K562 (cell line): ENCODE results near the gene SH3PXD2B. TPM values are rescaled to one million over a fixed set of nuclear protein-coding genes. Genes with fewer than 3 reads are reported as not detected.

ENCODE experiments used
- ATAC-seq: fragments of 200-7000 bp; cut with Tn5 transposase; 3 replicates; pipeline ENCODE4 v1.9.1; 2020; ENCODE audit warnings: moderate library complexity
- BruUV-seq: library from RNA; stranded (reverse); fragments of 400-500 nt; replicated peaks from 2 replicates; lab custom pipeline; 2021; lab: Mats Ljungman, UMichigan
- CTCF ChIA-PET: fragments of 300-600 bp; formaldehyde crosslinking; extraction: SDS; loops from one replicate; lab custom pipeline; 2021; ENCODE audit warnings: low intra/inter-chr PET ratio; lab: Yijun Ruan, JAX
- POLR2A ChIA-PET: fragments of 300-600, 350-650 bp; sonication (Branson Sonifier 250); formaldehyde crosslinking; extraction: SDS; loops from one replicate; lab custom pipeline; 2021; ENCODE audit warnings: antibody characterized with exemption, inconsistent platforms; lab: Yijun Ruan, JAX
- DNase-seq, 4 experiments: peaks; one replicate each; pipeline versions ENCODE4 v3.0.0 to v3.0.0-alpha.2; 2011 to 2018; ENCODE audit warnings: low spot score in 3 of 4, mixed read lengths in 3 of 4; ENCODE audit errors: extremely low read depth in 1 of 4
- FAIRE-seq: peaks from 2 replicates; lab custom pipeline; 2011; peaks lifted over from hg19 to GRCh38; lab: Jason Lieb, UNC
- H2AFZ ChIP-seq: 2 replicates; pipeline ENCODE4 v1.6.0; 2011; ENCODE audit warnings: low read depth, low read length, control low read depth, inconsistent platforms
- H3K27ac ChIP-seq: fragments of 200-600 bp; 3 replicates; pipeline ENCODE4 v1.8.0; 2011; ENCODE audit warnings: low read depth, mild to moderate bottlenecking, control low read depth, inconsistent platforms, low read length, moderate library complexity, mixed read lengths; ENCODE audit errors: extremely low read depth
- H3K27me3 ChIP-seq, 2 experiments: fragments of 300-600 bp in 1 of 2; 2 replicates in 1 of 2; 3 replicates in 1 of 2; pipeline versions ENCODE4 v1.6.0 to v1.8.0; 2011; ENCODE audit warnings: inconsistent platforms in 2 of 2, low read length in 2 of 2, mild to moderate bottlenecking in 1 of 2, mixed read lengths in 1 of 2, moderate library complexity in 1 of 2; ENCODE audit not compliant: control insufficient read depth in 2 of 2, insufficient read depth in 2 of 2
- H3K36me3 ChIP-seq: fragments of 300-600 bp; 3 replicates; pipeline ENCODE4 v1.8.0; 2011; ENCODE audit warnings: mild to moderate bottlenecking, low read length, inconsistent platforms; ENCODE audit not compliant: control insufficient read depth, insufficient read depth
- H3K4me1 ChIP-seq, 2 experiments: fragments of 200-600 bp in 1 of 2; replicated peaks in 1 of 2; 2 replicates in 1 of 2; 3 replicates in 1 of 2; pipeline versions ENCODE4 v1.5.1 to v1.8.0; 2011; ENCODE audit warnings: inconsistent platforms in 2 of 2, low read length in 2 of 2, mild to moderate bottlenecking in 1 of 2, mixed read lengths in 1 of 2, moderate library complexity in 1 of 2; ENCODE audit not compliant: control insufficient read depth in 2 of 2, insufficient read depth in 2 of 2
- H3K4me2 ChIP-seq: 2 replicates; pipeline ENCODE4 v1.6.1; 2011; ENCODE audit warnings: low read length, control low read depth, inconsistent platforms, mixed read lengths; ENCODE audit not compliant: insufficient read depth
- H3K4me3 ChIP-seq: fragments of 200-600 bp; sonication (generic), shearing (Covaris generic); 2 replicates; pipeline ENCODE4 v1.5.1; 2016; ENCODE audit warnings: control low read depth, inconsistent platforms
- H3K79me2 ChIP-seq: fragments of 200-600 bp; 3 replicates; pipeline ENCODE4 v1.8.0; 2011; ENCODE audit warnings: low read length, inconsistent platforms; ENCODE audit not compliant: control insufficient read depth, insufficient read depth
- H3K9ac ChIP-seq, 2 experiments: 2 replicates each; pipeline versions ENCODE4 v1.6.0 to v1.6.1; 2011; ENCODE audit warnings: low read depth in 2 of 2, low read length in 2 of 2, control low read depth in 1 of 2, inconsistent platforms in 1 of 2, mild to moderate bottlenecking in 1 of 2, mixed read lengths in 1 of 2; ENCODE audit not compliant: insufficient read depth in 1 of 2
- H3K9me1 ChIP-seq: one replicate; pipeline ENCODE4 v1.6.0; 2011; ENCODE audit warnings: inconsistent platforms, mild to moderate bottlenecking, low read length, moderate library complexity; ENCODE audit not compliant: control insufficient read depth, insufficient read depth
- H3K9me3 ChIP-seq: replicated peaks from 2 replicates; pipeline ENCODE4 v1.5.1; 2011; ENCODE audit warnings: low read depth, low read length, inconsistent platforms; ENCODE audit not compliant: control insufficient read depth, insufficient read depth
- H4K20me1 ChIP-seq: replicated peaks from 2 replicates; pipeline ENCODE4 v1.6.1; 2011; ENCODE audit warnings: low read length, inconsistent platforms, mixed read lengths; ENCODE audit not compliant: control insufficient read depth, insufficient read depth
- ATF1 ChIP-seq, 2 experiments: fragments of 450-650 bp in 1 of 2; IDR thresholded peaks; 2 replicates each; pipeline ENCODE4 v1.6.1; 2016; ENCODE audit warnings: missing compliant biosample characterization in 1 of 2, missing genetic modification characterization in 1 of 2
- CC2D1A ChIP-seq: fragments of 450-650 bp; IDR thresholded peaks from 2 replicates; pipeline ENCODE4 v1.6.1; 2017; ENCODE audit warnings: mild to moderate bottlenecking
- HMG20A ChIP-seq: fragments of 450-650 bp; formaldehyde crosslinking; conservative IDR thresholded peaks from 2 replicates; pipeline ENCODE4 v1.4.0; 2020; ENCODE audit warnings: mild to moderate bottlenecking, mixed read lengths
- KDM2B ChIP-seq: fragments of 250-450 bp; sonication (Bioruptor Pico); IDR thresholded peaks from 2 replicates; pipeline ENCODE4 v1.8.0; 2021; ENCODE audit warnings: mild to moderate bottlenecking, moderate library complexity
- NFRKB ChIP-seq: fragments of 450-650 bp; IDR thresholded peaks from 2 replicates; pipeline ENCODE4 v1.6.1; 2016; ENCODE audit warnings: low read depth
- NR3C1 ChIP-seq: sonication (generic); formaldehyde crosslinking; IDR thresholded peaks from 2 replicates; pipeline ENCODE4 v1.8.1; 2022; ENCODE audit warnings: missing genetic modification reagents
- PHB ChIP-seq: fragments of 250-450 bp; sonication (Bioruptor Pico); IDR thresholded peaks from 2 replicates; pipeline ENCODE4 v1.5.0; 2021
- PRPF4 ChIP-seq: fragments of 200-400 bp; formaldehyde crosslinking; IDR thresholded peaks from one replicate; pipeline ENCODE4 v1.6.1; 2017; ENCODE audit warnings: low read length, low read depth, mild to moderate bottlenecking; ENCODE audit not compliant: insufficient read depth, poor library complexity, severe bottlenecking
- SAFB ChIP-seq: fragments of 200-400 bp; formaldehyde crosslinking; IDR thresholded peaks from 2 replicates; pipeline ENCODE4 v1.6.1; 2017; ENCODE audit warnings: low read depth, low read length, borderline replicate concordance
- SLC30A9 ChIP-seq: fragments of 250-450 bp; sonication (Bioruptor Pico); IDR thresholded peaks from 2 replicates; pipeline ENCODE4 v1.8.0; 2022; ENCODE audit warnings: mild to moderate bottlenecking, moderate library complexity
- SRF ChIP-seq, 2 experiments: fragments of 250-450, 450-650 bp in 1 of 2; sonication (Bioruptor Pico) in 1 of 2; sonication (generic) in 1 of 2; formaldehyde crosslinking; IDR thresholded peaks; 2 replicates each; pipeline versions ENCODE4 v1.5.0 to v1.5.1; 2020 to 2022; ENCODE audit warnings: mild to moderate bottlenecking in 1 of 2, missing genetic modification reagents in 1 of 2
- SRSF3 ChIP-seq: fragments of 200-400 bp; formaldehyde crosslinking; IDR thresholded peaks from 2 replicates; pipeline ENCODE4 v1.6.1; 2016; ENCODE audit warnings: mild to moderate bottlenecking, low read length, moderate library complexity; ENCODE audit not compliant: insufficient read depth
- ZFP30 ChIP-seq: fragments of 250-450 bp; sonication (Bioruptor Pico); IDR thresholded peaks from 2 replicates; pipeline ENCODE4 v1.8.0; 2022; ENCODE audit warnings: moderate library complexity, mild to moderate bottlenecking, inconsistent platforms, borderline replicate concordance
- ZNF124 ChIP-seq: sonication (generic); formaldehyde crosslinking; IDR thresholded peaks from 2 replicates; pipeline ENCODE4 v1.8.1; 2022; ENCODE audit warnings: missing genetic modification reagents
- ZNF274 ChIP-seq: IDR thresholded peaks from 2 replicates; pipeline ENCODE4 v1.6.1; 2011; ENCODE audit warnings: low read depth, mild to moderate bottlenecking, low read length, moderate library complexity, borderline replicate concordance
- WGBS: fragments of 100-300 bp; shearing (Covaris generic); methylation state at CpG from one replicate; pipeline ENCODE4 v1.1.6; 2016; ENCODE audit warnings: low coverage, mixed read lengths; ENCODE audit not compliant: insufficient coverage; ENCODE audit errors: missing lambda C conversion rate; 5-methylcytosine and 5-hydroxymethylcytosine counted together
- in situ Hi-C: fragments of 300-500 bp; cut with MboI; formaldehyde crosslinking; loops from 4 replicates; pipeline ENCODE4 v1.15.0; 2018; ENCODE audit warnings: inconsistent platforms, mixed read lengths
- intact Hi-C: fragments of 100-400 bp; cut with micrococcal nuclease; formaldehyde crosslinking; loops from 2 replicates; pipeline ENCODE4 v1.14.2; 2022
- polyA plus RNA-seq, 8 experiments: library from polyadenylated mRNA; depleted of rRNA in 4 of 8; stranded (reverse) in 5 of 8; unstranded in 3 of 8; fragments of >200 nt; fragmentation: Nextera tagmentation in 2 of 8; fragmentation: Illumina TruSeq in 1 of 8; extraction: Ambion mirVana in 2 of 8; extraction: Trizol in 1 of 8; gene quantifications; 2 replicates each; pipeline versions ENCODE4 v1.2.1 to v1.2.3, GENCODE V29; 2011 to 2014; ENCODE audit warnings: inconsistent platforms in 1 of 8, missing spikeins in 1 of 8
- total RNA-seq, 7 experiments: library from RNA; depleted of rRNA in 6 of 7; stranded (reverse); fragments of >200 nt in 6 of 7; fragmentation: Illumina TruSeq in 2 of 7; extraction: Trizol in 2 of 7; gene quantifications; 2 replicates each; pipeline versions ENCODE4 v1.2.1 to v1.2.3, GENCODE V29; 2011 to 2021; ENCODE audit warnings: low replicate concordance in 1 of 7
- TF ChIP-seq, protein P1 (sequence below): fragments of 250-450 bp; sonication (Bioruptor Pico); IDR thresholded peaks from 2 replicates; pipeline ENCODE4 v1.8.0; 2022; ENCODE audit warnings: inconsistent platforms, mild to moderate bottlenecking, moderate library complexity, borderline replicate concordance
- TF ChIP-seq, protein P2 (sequence below): fragments of 250-450 bp; sonication (Bioruptor Pico); IDR thresholded peaks from 2 replicates; pipeline ENCODE4 v1.5.0; 2020; ENCODE audit warnings: mild to moderate bottlenecking

Gene SH3PXD2B
- total and polyA plus RNA-seq, 9 of the 15 experiments (the other 6 are each of a cell fraction or from before 2014, with no cell fraction given) = 0.04 to 0.66 (median 0.19) TPM

GRCh38 chr5:172459783-172460165 is 5.4 kb upstream of the SH3PXD2B start:
- Histone ChIP-seq H2AFZ (no peak overlapping the region), H4K20me1 (no peaks in the 10 kb centered on the region; the same call in 1 of the 2 replicates), H3K4me1 (peaks cover 2 to 3% of the 10 kb centered on the region in 2 experiments; a peak in 3 of 5 replicates), H3K79me2 (no peaks in the 10 kb centered on the region), H3K36me3 (no peaks in the 10 kb centered on the region), H3K4me2 (no peak overlapping the region), H3K9me1 (no peaks in the 10 kb centered on the region), H3K9ac (no peak overlapping the region), H3K9me3 (no peaks in the 10 kb centered on the region), H3K4me3 (no peak overlapping the region), H3K27ac (no peak overlapping the region), H3K27me3 (peaks cover 0 to 26% of the 10 kb centered on the region in 2 experiments; a peak in 3 of 5 replicates)
- DNase-seq (no peak), FAIRE-seq (no peak), ATAC-seq (no peak)
- POLR2A ChIA-PET = no interaction called here
- WGBS = 4% methylated on average over 5 of the region's 5 CpGs
- intact Hi-C loops (loop anchor here (10.0 kb wide), 1 partner anchor 355 kb away; no protein-coding TSS in a partner anchor), in situ Hi-C loops (loop anchor here (10.0 kb wide), 1 partner anchor 355 kb away; no protein-coding TSS in a partner anchor)
- TF ChIP-seq, protein P1, sequence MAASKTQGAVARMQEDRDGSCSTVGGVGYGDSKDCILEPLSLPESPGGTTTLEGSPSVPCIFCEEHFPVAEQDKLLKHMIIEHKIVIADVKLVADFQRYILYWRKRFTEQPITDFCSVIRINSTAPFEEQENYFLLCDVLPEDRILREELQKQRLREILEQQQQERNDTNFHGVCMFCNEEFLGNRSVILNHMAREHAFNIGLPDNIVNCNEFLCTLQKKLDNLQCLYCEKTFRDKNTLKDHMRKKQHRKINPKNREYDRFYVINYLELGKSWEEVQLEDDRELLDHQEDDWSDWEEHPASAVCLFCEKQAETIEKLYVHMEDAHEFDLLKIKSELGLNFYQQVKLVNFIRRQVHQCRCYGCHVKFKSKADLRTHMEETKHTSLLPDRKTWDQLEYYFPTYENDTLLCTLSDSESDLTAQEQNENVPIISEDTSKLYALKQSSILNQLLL (CRISPR knock-in tag) = no peak
- TF ChIP-seq ZNF274 (no peak), KDM2B (CRISPR knock-in tag) (no peak), ATF1 (CRISPR knock-in tag; IDR thresholded peaks at IDR 0.05) (no peak), ATF1 (tag; IDR thresholded peaks at IDR 0.05) (no peak), PHB (CRISPR knock-in tag) (no peak), NR3C1 (CRISPR knock-in tag) (no peak), NFRKB (no peak), SAFB (no peak), ZFP30 (no peak), ZNF124 (CRISPR knock-in tag) (no peak), HMG20A (no peak), PRPF4 (no peak), CC2D1A (no peak), SRF (CRISPR knock-in tag; IDR thresholded peaks at IDR 0.05) (no peak), SLC30A9 (CRISPR knock-in tag) (no peak), SRSF3 (no peak)
- TF ChIP-seq, protein P2, sequence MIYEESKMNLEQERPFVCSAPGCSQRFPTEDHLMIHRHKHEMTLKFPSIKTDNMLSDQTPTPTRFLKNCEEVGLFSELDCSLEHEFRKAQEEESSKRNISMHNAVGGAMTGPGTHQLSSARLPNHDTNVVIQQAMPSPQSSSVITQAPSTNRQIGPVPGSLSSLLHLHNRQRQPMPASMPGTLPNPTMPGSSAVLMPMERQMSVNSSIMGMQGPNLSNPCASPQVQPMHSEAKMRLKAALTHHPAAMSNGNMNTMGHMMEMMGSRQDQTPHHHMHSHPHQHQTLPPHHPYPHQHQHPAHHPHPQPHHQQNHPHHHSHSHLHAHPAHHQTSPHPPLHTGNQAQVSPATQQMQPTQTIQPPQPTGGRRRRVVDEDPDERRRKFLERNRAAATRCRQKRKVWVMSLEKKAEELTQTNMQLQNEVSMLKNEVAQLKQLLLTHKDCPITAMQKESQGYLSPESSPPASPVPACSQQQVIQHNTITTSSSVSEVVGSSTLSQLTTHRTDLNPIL (CRISPR knock-in tag) = no peak
- BruUV-seq = no TSS peak
- CTCF ChIA-PET = no interaction called here
